SK-N-MC (cell line): ENCODE data around the gene RPRML.

Experiments
- EZH2 ChIP-seq: fragments of 200-600 bp; sonication (generic); IDR thresholded peaks from one replicate; pipeline ENCODE4 v1.6.1; 2017; ENCODE audit warnings: antibody characterized with exemption
- FOXP2 ChIP-seq: optimal IDR thresholded peaks from 2 replicates; pipeline ENCODE3; 2011; ENCODE audit warnings: mild to moderate bottlenecking, moderate library complexity; ENCODE audit not compliant: insufficient read depth; ENCODE audit errors: extremely low read length, control extremely low read depth

- no peak for TF ChIP-seq FOXP2
- TF ChIP-seq EZH2 = no peak
Measured at GRCh38 chr17:46947216-46947615, 31.8 kb downstream of the RPRML start.
